OCI-LY7 (cell line): ENCODE results near the gene CDKAL1. TPM values are rescaled to one million over a fixed set of nuclear protein-coding genes. Genes with fewer than 3 reads are reported as not detected.

Experiments used
- BruUV-seq: library from RNA; stranded (reverse); fragments of 400-500 nt; replicated peaks from 2 replicates; lab custom pipeline; 2021; lab: Mats Ljungman, UMichigan
- CTCF ChIA-PET: fragments of 300-600 bp; sonication (Branson Sonifier 250); formaldehyde crosslinking; loops from one replicate; lab custom pipeline; 2022; ENCODE audit warnings: antibody characterized with exemption; ENCODE audit not compliant: unreplicated experiment; lab: Charles Lee
- POLR2A ChIA-PET: fragments of 300-600 bp; sonication (Branson Sonifier 250); formaldehyde crosslinking; loops from one replicate; lab custom pipeline; 2022; ENCODE audit warnings: antibody characterized with exemption; lab: Charles Lee
- DNase-seq: peaks from one replicate; pipeline ENCODE4 v3.0.0-alpha.2; 2015; ENCODE audit warnings: low spot score
- H2AFZ ChIP-seq: fragments of 200-600 bp; sonication (generic), shearing (Covaris generic); 2 replicates; pipeline ENCODE4 v1.6.1; 2014; ENCODE audit warnings: mild to moderate bottlenecking, antibody characterized with exemption, low read length, moderate library complexity
- H3K27ac ChIP-seq: fragments of 200-600 bp; sonication (generic); 2 replicates; pipeline ENCODE4 v1.5.1; 2014; ENCODE audit warnings: mixed run types, low read depth, mild to moderate bottlenecking, moderate library complexity, low read length, inconsistent platforms; ENCODE audit not compliant: poor library complexity, severe bottlenecking
- H3K36me3 ChIP-seq: fragments of 200-600 bp; sonication (generic); 2 replicates; pipeline ENCODE4 v1.6.1; 2014; ENCODE audit warnings: mild to moderate bottlenecking, antibody characterized with exemption, low read length, moderate library complexity, mixed read lengths; ENCODE audit not compliant: insufficient read depth
- H3K4me1 ChIP-seq: fragments of 200-600 bp; sonication (generic); 2 replicates; pipeline ENCODE4 v1.5.1; 2014; ENCODE audit warnings: mild to moderate bottlenecking, low read length; ENCODE audit not compliant: insufficient read depth, poor library complexity, severe bottlenecking
- H3K4me2 ChIP-seq: fragments of 200-600 bp; sonication (generic); 2 replicates; pipeline ENCODE4 v1.6.1; 2014; ENCODE audit warnings: mild to moderate bottlenecking, low read length
- H3K4me3 ChIP-seq: fragments of 200-600 bp; sonication (generic); 2 replicates; pipeline ENCODE4 v1.5.1; 2014; ENCODE audit warnings: mild to moderate bottlenecking, low read depth, low read length; ENCODE audit not compliant: poor library complexity, severe bottlenecking
- H3K79me2 ChIP-seq: fragments of 200-600 bp; sonication (generic); 2 replicates; pipeline ENCODE4 v1.6.1; 2016; ENCODE audit warnings: low read depth, mild to moderate bottlenecking, low read length, moderate library complexity, mixed read lengths; ENCODE audit not compliant: insufficient read depth
- H3K9me2 ChIP-seq: fragments of 200-600 bp; sonication (generic); 2 replicates; pipeline ENCODE4 v1.6.1; 2016; ENCODE audit warnings: mild to moderate bottlenecking, low read length, mixed read lengths; ENCODE audit not compliant: insufficient read depth
- H3K9me3 ChIP-seq: fragments of 200-600 bp; sonication (generic); 2 replicates; pipeline ENCODE4 v1.6.1; 2014; ENCODE audit warnings: mild to moderate bottlenecking, mixed run types, low read length, mixed read lengths
- H4K20me1 ChIP-seq: fragments of 200-600 bp; sonication (generic); 2 replicates; pipeline ENCODE4 v1.6.1; 2014; ENCODE audit warnings: mild to moderate bottlenecking, antibody characterized with exemption, low read length, moderate library complexity, mixed read lengths; ENCODE audit not compliant: insufficient read depth
- EZH2phosphoT487 ChIP-seq: fragments of 200-600 bp; sonication (generic); IDR thresholded peaks from 2 replicates; pipeline ENCODE4 v1.6.1; 2018; ENCODE audit warnings: low read depth, borderline replicate concordance, mild to moderate bottlenecking, mixed run types, antibody characterized with exemption, low read length, moderate library complexity, mixed read lengths
- intact Hi-C: fragments of 100-400 bp; cut with micrococcal nuclease; formaldehyde crosslinking; loops from one replicate; pipeline ENCODE4 v1.10.0; 2022; ENCODE audit not compliant: unreplicated experiment
- total RNA-seq, 2 experiments: library from RNA; depleted of rRNA in 1 of 2; stranded (reverse); fragments of >200 nt in 1 of 2; shearing (Covaris generic) in 1 of 2; gene quantifications; 2 replicates each; pipeline ENCODE4 v1.2.3, GENCODE V29; 2014 to 2022
- TF ChIP-seq, protein P1 (sequence below): fragments of 200-600 bp; sonication (generic); conservative IDR thresholded peaks from 2 replicates; pipeline ENCODE4 v1.5.1; 2014; ENCODE audit warnings: mild to moderate bottlenecking, antibody characterized with exemption, low read length, moderate library complexity, mixed read lengths

Gene CDKAL1
- total RNA-seq, 2 experiments from 2014 or later, result 19.9 to 21.1 TPM

DNA sequence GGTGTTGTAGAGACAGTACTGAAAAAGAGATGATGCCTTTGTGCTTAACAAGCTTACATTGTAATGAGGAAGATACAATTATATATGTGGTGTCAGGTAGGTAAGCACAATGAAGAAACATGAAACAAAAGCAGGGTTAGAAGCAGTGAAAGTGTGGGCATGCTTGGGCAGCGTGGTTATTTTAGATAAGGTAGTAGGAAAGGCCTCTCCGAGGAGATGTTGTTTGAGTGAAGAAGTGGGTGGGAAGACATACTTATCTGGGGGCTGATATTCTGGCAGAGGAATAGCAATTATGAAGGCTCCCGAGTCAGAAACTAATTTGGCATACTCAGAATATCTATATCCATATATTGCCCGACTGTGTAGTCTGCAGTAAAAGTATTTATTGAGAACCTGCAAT, 4.7 kb downstream of the CDKAL1 start:
- Histone ChIP-seq H3K27ac (no peak overlapping the region), H3K36me3 (peaks cover 59% of the 10 kb centered on the region), H3K4me1 (peaks cover 9% of the 10 kb centered on the region), H3K9me2 (no peaks in the 10 kb centered on the region), H3K9me3 (no peaks in the 10 kb centered on the region), H2AFZ (no peak overlapping the region), H3K4me2 (no peak overlapping the region), H3K4me3 (no peak overlapping the region), H3K79me2 (peaks cover 37% of the 10 kb centered on the region; the same call in 1 of the 2 replicates), H4K20me1 (no peaks in the 10 kb centered on the region)
- CTCF ChIA-PET, result no interaction called here
- intact Hi-C loops, result no loop called here
- DNase-seq, result no peak
- TF ChIP-seq, protein P1, sequence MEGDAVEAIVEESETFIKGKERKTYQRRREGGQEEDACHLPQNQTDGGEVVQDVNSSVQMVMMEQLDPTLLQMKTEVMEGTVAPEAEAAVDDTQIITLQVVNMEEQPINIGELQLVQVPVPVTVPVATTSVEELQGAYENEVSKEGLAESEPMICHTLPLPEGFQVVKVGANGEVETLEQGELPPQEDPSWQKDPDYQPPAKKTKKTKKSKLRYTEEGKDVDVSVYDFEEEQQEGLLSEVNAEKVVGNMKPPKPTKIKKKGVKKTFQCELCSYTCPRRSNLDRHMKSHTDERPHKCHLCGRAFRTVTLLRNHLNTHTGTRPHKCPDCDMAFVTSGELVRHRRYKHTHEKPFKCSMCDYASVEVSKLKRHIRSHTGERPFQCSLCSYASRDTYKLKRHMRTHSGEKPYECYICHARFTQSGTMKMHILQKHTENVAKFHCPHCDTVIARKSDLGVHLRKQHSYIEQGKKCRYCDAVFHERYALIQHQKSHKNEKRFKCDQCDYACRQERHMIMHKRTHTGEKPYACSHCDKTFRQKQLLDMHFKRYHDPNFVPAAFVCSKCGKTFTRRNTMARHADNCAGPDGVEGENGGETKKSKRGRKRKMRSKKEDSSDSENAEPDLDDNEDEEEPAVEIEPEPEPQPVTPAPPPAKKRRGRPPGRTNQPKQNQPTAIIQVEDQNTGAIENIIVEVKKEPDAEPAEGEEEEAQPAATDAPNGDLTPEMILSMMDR, result no peak
- no peak for TF ChIP-seq EZH2phosphoT487
- no TSS peak for BruUV-seq
- POLR2A ChIA-PET, result interaction anchor here (1.5 kb wide), 1 partner anchor 16 kb away, joined by 4 read pairs; no protein-coding TSS in a partner anchor

DNA sequence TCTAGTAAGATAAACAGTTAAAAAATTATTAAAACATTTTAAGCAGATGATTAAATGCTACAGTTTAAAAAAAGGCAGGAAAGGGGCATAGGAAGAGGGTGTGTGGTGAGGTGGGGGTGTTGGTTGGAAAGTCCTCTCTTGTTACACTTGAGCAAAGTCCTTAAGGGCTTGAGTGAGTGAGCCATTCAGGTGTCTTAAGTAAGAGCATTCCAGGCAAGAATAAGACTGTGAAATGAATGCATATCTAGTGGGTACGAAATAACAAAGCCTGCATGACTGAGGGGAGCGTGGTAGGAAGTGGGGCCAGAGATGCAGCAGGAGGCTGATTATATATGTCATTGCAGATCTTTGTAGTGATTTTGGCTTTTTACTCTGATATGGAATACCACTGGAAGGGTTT, 5.1 kb downstream of the CDKAL1 start:
- intact Hi-C loops, result no loop called here
- ChIA-PET POLR2A (interaction anchor here (1.5 kb wide), 1 partner anchor 15 kb away, joined by 4 read pairs; no protein-coding TSS in a partner anchor), CTCF (no interaction called here)
- H3K9me2 ChIP-seq, result no peaks in the 10 kb centered on the region
- no peak overlapping the region for H2AFZ ChIP-seq
- H3K9me3 ChIP-seq, result no peaks in the 10 kb centered on the region
- no peak overlapping the region for H3K4me2 ChIP-seq
- DNase-seq, result no peak
- H3K4me3 ChIP-seq, result no peak overlapping the region
- BruUV-seq, result no TSS peak
- no peak overlapping the region for H3K27ac ChIP-seq
- peaks cover 37% of the 10 kb centered on the region; the same call in 1 of the 2 replicates for H3K79me2 ChIP-seq
- H3K4me1 ChIP-seq, result peaks cover 7% of the 10 kb centered on the region
- TF ChIP-seq EZH2phosphoT487, result no peak
- TF ChIP-seq, protein P1, result no peak
- no peaks in the 10 kb centered on the region for H4K20me1 ChIP-seq
- H3K36me3 ChIP-seq, result peaks cover 62% of the 10 kb centered on the region

DNA sequence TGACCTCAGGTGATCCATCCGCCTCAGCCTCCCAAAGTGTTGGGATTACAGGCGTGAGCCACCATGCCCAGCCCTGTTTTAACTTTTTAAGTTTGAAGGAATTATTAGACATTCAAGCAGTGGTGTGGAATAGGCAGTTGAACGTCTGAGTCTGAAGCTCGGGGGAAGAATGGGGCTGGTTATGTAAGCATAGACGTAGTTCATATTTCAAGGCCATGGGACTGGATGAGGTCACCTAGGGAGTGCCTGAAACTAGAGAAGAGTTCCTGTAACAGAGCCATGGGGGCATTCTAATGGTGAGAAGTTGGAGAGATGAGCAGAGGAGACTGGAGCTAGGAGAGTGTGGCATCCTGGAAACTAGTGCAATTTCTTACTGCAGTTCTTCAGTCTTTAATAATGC, 6.4 kb downstream of the CDKAL1 start:
- no peak overlapping the region for H3K27ac ChIP-seq
- peaks cover 3% of the 10 kb centered on the region for H3K4me1 ChIP-seq
- H3K9me2 ChIP-seq, result no peaks in the 10 kb centered on the region
- POLR2A ChIA-PET, result interaction anchor here (0.6 kb wide), 1 partner anchor 1056 kb away, joined by 3 read pairs; no protein-coding TSS in a partner anchor
- no peaks in the 10 kb centered on the region for H3K9me3 ChIP-seq
- H3K79me2 ChIP-seq, result peaks cover 25% of the 10 kb centered on the region; the same call in 1 of the 2 replicates
- CTCF ChIA-PET, result no interaction called here
- TF ChIP-seq EZH2phosphoT487, result no peak
- TF ChIP-seq, protein P1, result no peak
- H4K20me1 ChIP-seq, result no peaks in the 10 kb centered on the region
- H2AFZ ChIP-seq, result no peak overlapping the region
- intact Hi-C loops, result no loop called here
- no TSS peak for BruUV-seq
- no peak overlapping the region for H3K4me3 ChIP-seq
- no peak overlapping the region for H3K4me2 ChIP-seq
- DNase-seq, result no peak
- peaks cover 73% of the 10 kb centered on the region for H3K36me3 ChIP-seq
